Neural cell (in vitro differentiated cells): ENCODE results near the gene SPATA19.

Source experiments
- POLR2AphosphoS5 ChIP-seq: IDR thresholded peaks from 2 replicates; pipeline ENCODE4 v1.6.1; 2012
- REST ChIP-seq: IDR thresholded peaks from 2 replicates; pipeline ENCODE4 v1.6.1; 2012; ENCODE audit warnings: borderline replicate concordance
- TF ChIP-seq, protein P1 (sequence below): fragments of 450-650 bp; IDR thresholded peaks from 2 replicates; pipeline ENCODE4 v1.5.1; 2014; ENCODE audit warnings: antibody characterized with exemption, mild to moderate bottlenecking, moderate library complexity; ENCODE audit not compliant: poor library complexity, severe bottlenecking

DNA sequence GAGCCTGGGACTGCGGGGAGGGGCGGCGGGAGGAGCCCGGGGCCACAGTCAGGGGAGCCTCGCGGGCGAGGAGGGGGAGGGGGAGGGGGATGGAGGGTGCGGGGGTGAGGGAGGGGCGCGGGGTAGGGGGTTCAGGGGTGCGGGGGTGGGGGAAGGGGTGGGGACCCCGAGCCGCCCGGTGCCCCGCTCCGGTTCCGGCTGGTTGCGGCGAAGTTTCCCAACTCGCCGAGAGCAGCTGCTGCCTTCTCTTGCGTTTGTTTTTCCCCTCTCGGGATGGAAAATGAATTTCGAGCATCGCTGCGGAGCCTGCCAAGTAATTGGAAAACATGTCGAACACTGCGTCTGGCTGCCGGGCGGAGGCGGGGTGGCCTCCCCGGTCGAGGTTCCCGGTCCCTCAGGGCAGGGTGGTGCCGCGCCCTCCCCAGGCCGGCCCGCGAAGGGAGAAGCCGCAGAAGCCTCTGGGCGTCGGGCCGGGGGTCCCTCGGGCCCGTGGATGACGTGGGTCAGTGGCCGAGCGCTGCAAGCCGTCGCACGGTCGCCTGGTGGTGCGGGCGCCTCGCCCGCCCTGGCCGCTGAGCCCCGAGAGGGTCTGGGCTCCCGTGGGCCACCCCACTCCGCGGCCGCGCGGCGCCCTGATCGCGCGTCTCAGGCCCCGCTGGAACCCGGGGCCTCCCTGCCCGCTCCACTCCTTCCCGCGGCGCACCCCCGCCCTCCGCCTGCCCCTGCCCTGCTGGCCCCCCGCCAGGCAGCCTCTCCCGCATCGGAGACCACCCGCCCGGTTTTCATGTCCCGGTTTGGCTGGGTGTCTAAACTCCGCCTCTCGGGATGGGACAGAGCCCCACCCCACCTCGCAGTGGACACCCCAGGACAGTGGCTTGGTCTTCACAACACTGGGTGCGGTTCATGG is 12.1 kb downstream of the SPATA19 start:
- TF ChIP-seq, protein P1, sequence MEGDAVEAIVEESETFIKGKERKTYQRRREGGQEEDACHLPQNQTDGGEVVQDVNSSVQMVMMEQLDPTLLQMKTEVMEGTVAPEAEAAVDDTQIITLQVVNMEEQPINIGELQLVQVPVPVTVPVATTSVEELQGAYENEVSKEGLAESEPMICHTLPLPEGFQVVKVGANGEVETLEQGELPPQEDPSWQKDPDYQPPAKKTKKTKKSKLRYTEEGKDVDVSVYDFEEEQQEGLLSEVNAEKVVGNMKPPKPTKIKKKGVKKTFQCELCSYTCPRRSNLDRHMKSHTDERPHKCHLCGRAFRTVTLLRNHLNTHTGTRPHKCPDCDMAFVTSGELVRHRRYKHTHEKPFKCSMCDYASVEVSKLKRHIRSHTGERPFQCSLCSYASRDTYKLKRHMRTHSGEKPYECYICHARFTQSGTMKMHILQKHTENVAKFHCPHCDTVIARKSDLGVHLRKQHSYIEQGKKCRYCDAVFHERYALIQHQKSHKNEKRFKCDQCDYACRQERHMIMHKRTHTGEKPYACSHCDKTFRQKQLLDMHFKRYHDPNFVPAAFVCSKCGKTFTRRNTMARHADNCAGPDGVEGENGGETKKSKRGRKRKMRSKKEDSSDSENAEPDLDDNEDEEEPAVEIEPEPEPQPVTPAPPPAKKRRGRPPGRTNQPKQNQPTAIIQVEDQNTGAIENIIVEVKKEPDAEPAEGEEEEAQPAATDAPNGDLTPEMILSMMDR: no peak
- no peak for TF ChIP-seq REST
- no peak for TF ChIP-seq POLR2AphosphoS5
